ENCODE results near the gene AAMP.
A peak's percentile ranks its signal among the peaks of the same experiment; 100 is the strongest.
"Not testable (repeated sequence)": the region's sequence is repeated elsewhere in the genome, so short reads cannot be mapped to it uniquely, and the experiment has no call there.

The AAMP gene

DNA sequence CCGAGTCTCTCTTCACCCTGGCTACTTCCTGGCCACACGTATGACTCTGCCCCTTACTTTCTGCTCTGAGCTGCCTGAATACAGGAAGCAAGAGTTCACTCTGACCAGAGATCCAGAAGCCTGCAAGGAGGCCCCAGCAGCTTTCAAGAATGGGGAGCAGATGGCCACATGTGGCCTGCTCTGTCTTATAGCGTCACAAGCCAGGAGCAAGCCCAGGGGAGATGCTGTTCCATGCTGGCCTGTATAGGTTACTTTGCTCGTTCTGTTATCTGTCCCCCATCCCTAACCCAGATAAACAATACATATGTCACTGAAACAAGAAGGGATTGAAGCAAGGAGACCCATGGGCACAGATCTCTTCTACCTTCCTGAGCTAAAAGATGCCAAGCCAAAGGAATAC, 4.6 kb upstream of the AAMP start:
- no peak for DNase-seq (ENCODE audit: low read depth)

DNA sequence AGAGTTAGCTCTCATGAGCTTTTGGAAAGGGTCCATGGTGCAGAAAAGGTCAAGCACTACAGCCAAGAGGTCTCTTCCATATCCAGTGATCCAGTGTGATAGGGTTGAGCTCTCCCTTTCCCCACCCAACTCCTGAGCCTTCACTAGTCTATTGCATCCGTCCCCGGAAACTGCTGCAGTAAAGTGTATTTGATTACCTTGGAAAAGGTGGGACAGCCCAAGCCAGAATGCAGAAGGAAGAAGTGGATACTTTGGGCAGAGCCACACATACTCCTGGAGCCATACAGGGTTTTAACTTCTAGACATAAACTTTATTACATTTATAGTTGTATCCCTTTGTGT, 3.9 kb upstream of the AAMP start:
- no peak for DNase-seq (ENCODE audit: low read depth)

DNA sequence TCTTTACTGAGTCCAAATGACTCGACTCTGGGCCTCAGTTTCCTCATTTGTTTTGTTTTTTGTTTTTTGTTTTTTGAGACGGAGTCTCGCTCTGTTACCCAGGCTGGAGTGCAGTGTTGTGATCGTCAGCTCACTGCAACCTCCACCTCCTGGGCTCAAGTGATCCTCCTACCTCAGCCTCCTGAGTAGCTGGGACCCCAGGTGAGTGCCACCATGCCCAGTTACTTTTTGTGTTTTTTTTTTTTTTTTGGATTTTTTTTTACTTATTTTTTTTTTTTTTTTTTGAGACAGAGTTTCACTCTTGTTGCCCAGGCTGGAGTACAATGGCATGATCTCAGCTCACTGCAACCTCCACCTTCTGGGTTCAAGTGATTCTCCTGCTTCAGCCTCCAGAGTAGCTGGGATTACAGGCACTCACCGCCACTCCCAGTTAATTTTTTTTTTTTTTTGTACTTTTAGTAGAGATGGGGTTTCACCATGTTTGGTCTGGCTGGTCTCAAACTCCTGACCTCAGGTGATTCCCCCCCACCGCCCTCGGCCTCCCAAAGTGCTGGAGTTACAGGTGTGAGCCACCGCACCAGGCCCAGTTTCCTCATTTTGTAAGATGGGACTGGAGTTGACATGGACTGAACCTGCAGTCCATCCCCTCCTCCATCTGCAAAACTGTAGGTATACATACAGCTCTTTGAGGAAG, 3.4 kb upstream of the AAMP start:
- not testable (repeated sequence) for DNase-seq (ENCODE audit: low read depth)

GRCh38 chr2:218272531-218273212, 2.7 kb upstream of the AAMP start:
- DNase-seq (ENCODE audit: low read depth): peak; percentile 62

DNA sequence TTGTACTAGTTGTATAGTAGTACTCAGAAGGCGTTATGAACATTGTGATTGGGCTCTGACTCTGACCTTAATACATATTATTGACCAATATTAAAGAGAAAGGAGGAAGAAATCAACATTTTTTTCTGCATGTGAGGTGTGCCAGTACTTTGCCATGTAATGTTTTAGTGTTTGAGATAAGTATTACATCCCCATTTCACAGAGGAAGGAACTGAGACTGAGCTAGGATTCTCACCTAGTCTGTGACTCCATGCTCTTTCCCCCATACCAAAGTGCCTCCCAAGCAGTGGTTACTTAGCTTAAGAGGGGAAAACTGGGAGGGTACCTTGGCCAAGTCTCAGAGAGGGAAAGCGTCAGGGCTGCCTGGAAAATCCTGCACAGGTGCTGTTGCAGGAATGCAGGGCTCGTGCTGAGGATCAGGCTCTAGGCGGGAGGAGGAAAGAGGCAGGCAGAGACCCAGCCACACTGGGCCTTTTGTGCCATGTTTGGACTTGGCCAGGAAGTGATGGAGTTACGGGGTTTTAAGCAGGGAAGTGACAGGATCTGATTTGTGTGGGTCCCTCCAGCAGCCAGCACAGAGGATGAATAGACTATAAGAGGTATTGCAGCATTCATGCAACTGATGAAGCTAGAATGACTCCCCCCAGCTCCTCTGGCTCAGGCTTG, 2.1 kb upstream of the AAMP start:
- DNase-seq (ENCODE audit: low read depth): no peak

GRCh38 chr2:218271487-218271797, 1.5 kb upstream of the AAMP start:
- DNase-seq (ENCODE audit: low read depth): no peak

- DNase-seq (ENCODE audit: low read depth): no peak
Observed at GRCh38 chr2:218270721-218271486, 967 bp upstream of the AAMP start.

GRCh38 chr2:218267259-218267658, 2.7 kb downstream of the AAMP start:
- DNase-seq (ENCODE audit: low read depth): no peak

DNA sequence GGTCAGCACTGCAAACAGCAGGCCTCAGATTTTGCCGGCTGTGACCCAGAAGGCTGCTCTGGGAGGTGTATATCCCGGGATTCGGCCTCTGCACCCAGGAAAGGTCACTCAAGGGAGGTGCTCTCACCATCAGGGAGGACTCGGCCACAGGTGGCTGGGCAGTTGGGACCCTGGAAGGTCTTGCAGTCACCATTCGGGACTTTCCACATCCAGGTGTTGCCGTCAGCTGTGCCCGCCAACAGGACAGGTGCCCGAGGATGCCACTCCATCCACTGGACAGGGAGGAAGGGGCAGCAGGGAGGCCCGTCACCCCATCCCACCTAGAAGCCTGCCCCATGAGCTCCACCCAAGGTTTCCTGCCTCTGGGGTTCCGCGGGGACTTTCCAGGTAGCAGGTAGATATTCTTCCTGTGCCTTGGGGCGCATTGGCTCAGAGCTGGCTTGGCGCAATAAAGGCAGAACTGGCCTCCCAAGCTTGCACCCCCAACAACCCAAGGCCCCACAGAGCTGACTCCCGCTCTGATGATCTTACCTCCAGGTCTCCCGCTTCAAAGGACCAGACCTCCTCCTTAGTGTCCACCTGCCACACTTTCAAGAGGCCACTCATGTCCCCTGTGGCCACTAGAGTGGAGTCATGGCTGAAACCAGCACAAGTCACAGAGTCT, 3.5 kb downstream of the AAMP start:
- DNase-seq (ENCODE audit: low read depth): no peak

DNA sequence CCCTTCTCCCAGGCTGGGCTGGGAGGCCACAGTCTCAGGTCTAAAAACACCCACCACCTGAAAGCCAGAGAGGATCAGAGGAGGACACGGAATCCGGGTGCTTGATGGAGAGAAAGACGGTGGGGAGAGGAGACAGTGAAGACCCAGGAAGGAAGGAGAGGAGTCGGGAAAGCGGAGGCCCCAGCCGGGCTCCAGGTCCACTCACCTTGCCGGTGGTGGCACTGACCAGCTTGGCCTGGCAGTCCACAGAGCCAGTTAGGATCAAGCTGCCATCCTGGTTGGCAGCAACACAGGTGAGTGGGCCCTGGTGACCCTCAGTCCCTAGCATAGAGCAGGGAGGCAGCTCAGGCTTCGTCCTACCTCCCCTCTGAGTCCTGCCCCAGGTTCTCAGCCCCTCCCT, 4.3 kb downstream of the AAMP start:
- no peak for DNase-seq (ENCODE audit: low read depth)

DNA sequence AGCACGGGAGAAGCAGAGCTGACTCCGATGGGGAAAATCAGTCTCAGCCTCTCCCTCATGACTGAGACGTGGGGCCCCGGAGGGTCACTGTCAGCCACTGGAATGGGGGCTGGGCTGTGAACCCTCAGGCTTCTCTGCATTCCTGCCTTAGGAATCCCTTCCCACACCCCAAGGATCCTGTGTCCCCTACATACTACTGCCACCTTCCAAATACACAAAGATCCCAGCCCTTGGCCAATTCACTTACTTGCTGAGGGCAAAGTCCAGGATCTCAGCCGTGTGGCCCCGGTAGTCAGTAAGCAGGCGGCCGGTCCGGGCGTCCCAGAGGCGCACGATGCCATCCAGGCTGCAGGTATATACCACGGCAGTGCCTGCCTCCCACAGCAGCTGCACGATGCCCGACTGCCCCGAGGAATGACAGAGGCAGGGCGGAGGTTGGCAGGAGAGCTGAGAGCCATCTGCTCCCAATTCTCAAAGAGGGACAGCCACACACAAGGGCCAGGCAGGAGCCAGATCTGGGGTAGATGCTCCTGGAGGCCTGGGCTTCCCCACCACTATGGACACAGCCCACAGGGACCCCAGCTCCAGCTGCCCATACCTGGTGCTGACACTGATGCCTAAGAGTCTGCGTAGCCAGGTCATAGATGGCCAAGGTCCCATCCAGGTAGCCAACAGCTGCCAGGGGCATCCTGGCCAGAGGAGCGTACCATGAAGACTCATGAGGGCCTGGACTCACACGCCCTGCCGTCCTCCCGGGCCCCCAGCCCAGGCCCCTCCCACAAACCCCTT, 5.0 kb downstream of the AAMP start:
- DNase-seq (ENCODE audit: low read depth): no peak

GRCh38 chr2:218263817-218264641, 5.9 kb downstream of the AAMP start:
- DNase-seq (ENCODE audit: low read depth): no peak

- no peak for DNase-seq (ENCODE audit: low read depth)
Observed at GRCh38 chr2:218262631-218263586, 7.0 kb downstream of the AAMP start.

- no peak for DNase-seq (ENCODE audit: low read depth)
Observed at GRCh38 chr2:218262237-218262600, 7.7 kb downstream of the AAMP start.

- no peak for DNase-seq (ENCODE audit: low read depth)
Observed at GRCh38 chr2:218261423-218262236, 8.3 kb downstream of the AAMP start.

DNA sequence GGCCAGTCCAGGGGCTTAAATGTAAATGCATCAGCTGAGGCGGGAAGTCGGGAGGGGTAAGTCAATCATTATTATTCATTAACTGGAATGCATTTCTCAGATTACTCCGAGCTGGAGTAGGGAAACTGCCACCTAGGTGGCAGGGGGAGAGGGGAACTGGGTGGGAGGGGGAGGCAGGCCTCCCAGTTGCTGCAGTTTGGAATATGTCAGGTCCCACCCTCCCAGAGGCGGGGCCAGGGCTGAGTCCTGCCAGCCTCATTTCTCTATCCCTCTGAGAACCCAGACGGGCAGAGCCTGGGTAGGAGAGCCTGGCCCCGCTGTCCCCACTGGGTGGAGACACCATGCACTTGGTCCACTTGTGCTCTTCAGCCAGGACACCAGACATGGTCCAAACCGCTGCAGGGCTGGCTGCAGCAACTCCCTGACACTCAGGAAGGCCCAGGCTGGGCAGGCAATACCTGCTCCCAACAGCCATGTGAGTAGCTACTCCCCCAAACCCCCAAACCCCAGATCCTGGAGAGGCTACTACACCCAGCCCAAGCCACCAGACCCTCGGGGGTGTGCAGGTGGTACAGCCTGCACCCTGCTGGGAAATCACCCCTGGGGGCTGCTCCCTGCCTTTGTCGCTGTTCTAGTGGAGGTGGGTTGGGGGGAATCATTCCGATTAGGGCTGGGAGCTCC, 9.1 kb downstream of the AAMP start, which contains the start of gene GPBAR1:
Gene GPBAR1, plus strand, starts transcription at position 274 of the 681 bp plus-strand sequence. CDS start 1,710 bp downstream, outside the sequence.
- no peak for DNase-seq (ENCODE audit: low read depth)

DNA sequence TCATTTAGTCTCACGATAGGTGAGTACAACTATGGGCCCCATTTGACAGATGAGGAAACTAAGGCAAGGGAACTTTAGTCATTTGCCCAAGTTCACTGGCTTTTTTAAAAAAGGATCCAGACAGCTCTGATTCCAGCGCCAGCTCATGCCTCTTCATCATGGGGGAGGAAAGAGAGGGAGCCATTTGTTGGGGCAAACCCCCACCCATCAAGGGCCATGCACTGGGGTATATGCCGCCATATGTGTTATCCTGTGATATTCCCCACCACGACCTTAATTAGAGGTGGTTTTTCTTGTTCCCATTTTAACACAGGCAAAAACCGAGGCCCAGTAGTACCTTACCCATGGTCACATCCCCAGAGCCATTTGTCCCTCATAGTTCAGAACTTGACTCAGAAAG, 9.8 kb downstream of the AAMP start:
- DNase-seq (ENCODE audit: low read depth): no peak

All from stimulated activated CD8-positive, alpha-beta memory T cell treated with anti-CD3 and anti-CD28 coated beads, Interleukin-15, amount 100 ng/mL, for 1 hour (primary cell).